HepG2 (cell line): ENCODE measurements around the gene SPRTN. TPM values are rescaled to one million over a fixed set of nuclear protein-coding genes. Genes with fewer than 3 reads are reported as not detected.
A peak's percentile ranks its signal among the peaks of the same experiment; 100 is the strongest.

Source experiments
- BHLHE40 ChIP-seq: IDR thresholded peaks from 2 replicates; pipeline ENCODE4 v1.6.1; 2011; ENCODE audit warnings: low read length, improper control_type of control experiment
- DBP ChIP-seq: sonication (generic); formaldehyde crosslinking; IDR thresholded peaks from 2 replicates; pipeline ENCODE4 v1.4.0; 2020; ENCODE audit warnings: missing genetic modification reagents; ENCODE audit errors: not compliant biosample characterization
- DRAP1 ChIP-seq: IDR thresholded peaks from 2 replicates; pipeline ENCODE4 v1.6.1; 2016; ENCODE audit warnings: missing genetic modification reagents, missing compliant biosample characterization
- HIVEP1 ChIP-seq: sonication (generic); formaldehyde crosslinking; IDR thresholded peaks from 2 replicates; pipeline ENCODE4 v1.4.0; 2020; ENCODE audit warnings: mild to moderate bottlenecking, missing genetic modification reagents
- PBX2 ChIP-seq: IDR thresholded peaks from 2 replicates; pipeline ENCODE4 v1.6.1; 2016; ENCODE audit warnings: control low read depth
- PRDM10 ChIP-seq: sonication (generic); formaldehyde crosslinking; IDR thresholded peaks from 2 replicates; pipeline ENCODE4 v1.4.0; 2020; ENCODE audit warnings: low read depth, missing genetic modification reagents
- RELA ChIP-seq: sonication (generic); formaldehyde crosslinking; IDR thresholded peaks from 2 replicates; pipeline ENCODE4 v1.4.0; 2020; ENCODE audit warnings: missing genetic modification reagents
- REST ChIP-seq, 2 experiments: IDR thresholded peaks; 2 replicates each; pipeline ENCODE4 v1.6.1; 2011 to 2012; ENCODE audit warnings: low read length in 2 of 2, borderline replicate concordance in 1 of 2, low read depth in 1 of 2, mild to moderate bottlenecking in 1 of 2, moderate library complexity in 1 of 2
- STAT5B ChIP-seq: sonication (generic); formaldehyde crosslinking; IDR thresholded peaks from 2 replicates; pipeline ENCODE4 v1.4.0; 2020; ENCODE audit warnings: missing genetic modification reagents
- ZNF501 ChIP-seq: sonication (generic); formaldehyde crosslinking; IDR thresholded peaks from 2 replicates; pipeline ENCODE4 v1.5.1; 2020; ENCODE audit warnings: mild to moderate bottlenecking, moderate library complexity, missing genetic modification reagents
- ZNF589 ChIP-seq: sonication (generic); formaldehyde crosslinking; conservative IDR thresholded peaks from 2 replicates; pipeline ENCODE4 v1.8.0; 2022; ENCODE audit warnings: mild to moderate bottlenecking, moderate library complexity, missing genetic modification reagents
- ZNF615 ChIP-seq: sonication (generic); formaldehyde crosslinking; IDR thresholded peaks from 2 replicates; pipeline ENCODE4 v1.5.0; 2020; ENCODE audit warnings: mild to moderate bottlenecking, missing genetic modification reagents, borderline replicate concordance
- ZNF841 ChIP-seq: sonication (generic); formaldehyde crosslinking; IDR thresholded peaks from 2 replicates; pipeline ENCODE4 v1.8.1; 2023; ENCODE audit warnings: missing genetic modification reagents, borderline replicate concordance
- polyA plus RNA-seq, 8 experiments: library from polyadenylated mRNA; depleted of rRNA in 3 of 8; stranded (reverse) in 7 of 8; unstranded in 1 of 8; fragments of >200 nt; fragmentation: Illumina TruSeq in 4 of 8; extraction: Trizol in 4 of 8; gene quantifications; 2 replicates each; pipeline versions ENCODE4 v1.2.1 to v1.2.3, GENCODE V29; 2011 to 2016; ENCODE audit warnings: low read depth in 4 of 8, missing spikeins in 1 of 8, mixed read lengths in 1 of 8; ENCODE audit not compliant: insufficient read depth in 1 of 8
- total RNA-seq, 5 experiments: library from RNA; depleted of rRNA; stranded (reverse); fragments of >200 nt; fragmentation: Illumina TruSeq; extraction: Trizol; gene quantifications; 2 replicates each; pipeline ENCODE4 v1.2.3, GENCODE V29; 2016; ENCODE audit warnings: low read depth in 1 of 5
- TF ChIP-seq, protein P1 (sequence below): sonication (generic); formaldehyde crosslinking; IDR thresholded peaks from 2 replicates; pipeline ENCODE4 v1.4.0; 2020; ENCODE audit warnings: mild to moderate bottlenecking, missing genetic modification reagents

SPRTN gene
- total and polyA plus RNA-seq, 2 of the 13 experiments (the other 11 are each of a cell fraction or from before 2014, with no cell fraction given): 4.2 to 15.2 TPM

DNA sequence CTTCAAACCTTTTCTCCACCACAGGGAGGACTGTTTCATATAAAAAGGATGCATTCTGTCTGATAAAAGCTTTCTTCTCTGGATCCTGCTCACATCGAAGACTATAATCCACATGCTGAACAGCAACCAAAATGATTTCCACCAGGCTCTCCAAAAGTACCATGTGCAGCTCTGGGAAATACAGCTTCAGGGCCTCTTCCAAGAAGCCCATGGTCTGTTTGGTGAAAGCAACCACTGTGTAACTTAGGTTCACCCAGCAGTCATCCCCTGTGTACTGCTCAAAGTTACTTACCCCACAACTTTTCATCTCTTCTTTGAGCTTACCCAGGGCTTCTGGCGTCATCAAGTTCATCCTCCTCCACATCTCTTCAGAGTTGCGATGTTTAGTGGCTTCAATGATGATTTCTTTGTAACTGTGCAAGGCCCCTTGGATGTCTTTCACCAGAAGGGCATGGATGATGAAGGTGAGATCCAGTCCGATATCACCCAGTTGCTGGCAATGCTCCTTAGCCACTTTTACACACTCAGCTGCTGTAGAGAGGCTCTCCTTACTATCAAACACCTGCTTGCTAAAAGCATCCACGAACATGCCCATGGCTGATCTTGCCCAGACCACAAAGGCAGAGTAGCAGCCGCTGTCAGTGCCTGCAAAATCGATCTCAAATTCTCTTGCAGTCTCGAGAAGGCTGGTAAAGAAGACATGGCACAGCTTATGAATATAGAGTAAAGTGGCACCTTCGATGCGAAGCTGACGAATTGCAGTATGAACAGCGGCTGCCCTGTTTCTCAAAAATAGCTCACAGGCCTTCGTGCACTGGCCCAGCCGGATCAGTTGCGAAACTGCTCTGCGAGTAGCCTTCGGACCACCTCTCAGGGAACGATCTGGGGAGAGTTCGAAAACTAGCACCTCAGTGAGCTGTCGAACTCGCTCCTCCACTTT, 2.2 kb upstream of the SPRTN start (continued):
- TF ChIP-seq ZNF615 (CRISPR knock-in tag) (peak; percentile 44; the same call in 1 of the 2 replicates), ZNF589 (CRISPR knock-in tag) (no peak), ZNF501 (CRISPR knock-in tag) (no peak), REST (IDR thresholded peaks at IDR 0.05; ENCODE audit: borderline replicate concordance in 1 of 2, low read depth in 1 of 2, low read length in 2 of 2) (no peak), STAT5B (no peak), DBP (CRISPR knock-in tag) (no peak), DRAP1 (CRISPR knock-in tag) (no peak), HIVEP1 (CRISPR knock-in tag) (no peak), PBX2 (CRISPR knock-in tag) (no peak), PRDM10 (CRISPR knock-in tag) (peak; percentile 27; the same call in 1 of the 2 replicates), BHLHE40 (no peak), RELA (no peak), ZNF841 (CRISPR knock-in tag) (no peak)
- TF ChIP-seq, protein P1, sequence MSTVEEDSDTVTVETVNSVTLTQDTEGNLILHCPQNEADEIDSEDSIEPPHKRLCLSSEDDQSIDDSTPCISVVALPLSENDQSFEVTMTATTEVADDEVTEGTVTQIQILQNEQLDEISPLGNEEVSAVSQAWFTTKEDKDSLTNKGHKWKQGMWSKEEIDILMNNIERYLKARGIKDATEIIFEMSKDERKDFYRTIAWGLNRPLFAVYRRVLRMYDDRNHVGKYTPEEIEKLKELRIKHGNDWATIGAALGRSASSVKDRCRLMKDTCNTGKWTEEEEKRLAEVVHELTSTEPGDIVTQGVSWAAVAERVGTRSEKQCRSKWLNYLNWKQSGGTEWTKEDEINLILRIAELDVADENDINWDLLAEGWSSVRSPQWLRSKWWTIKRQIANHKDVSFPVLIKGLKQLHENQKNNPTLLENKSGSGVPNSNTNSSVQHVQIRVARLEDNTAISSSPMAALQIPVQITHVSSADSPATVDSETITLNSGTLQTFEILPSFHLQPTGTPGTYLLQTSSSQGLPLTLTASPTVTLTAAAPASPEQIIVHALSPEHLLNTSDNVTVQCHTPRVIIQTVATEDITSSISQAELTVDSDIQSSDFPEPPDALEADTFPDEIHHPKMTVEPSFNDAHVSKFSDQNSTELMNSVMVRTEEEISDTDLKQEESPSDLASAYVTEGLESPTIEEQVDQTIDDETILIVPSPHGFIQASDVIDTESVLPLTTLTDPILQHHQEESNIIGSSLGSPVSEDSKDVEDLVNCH (CRISPR knock-in tag): no peak
